HG03439 (cell line): Measurements from ENCODE around the gene PLIN1.

Experiments used
- ATAC-seq: cut with Tn5 transposase; IDR thresholded peaks from one replicate; pipeline ENCODE4 v1.9.1; 2021; ENCODE audit warnings: mild to moderate bottlenecking, moderate library complexity; ENCODE audit not compliant: unreplicated experiment

PLIN1 gene

GRCh38 chr15:89628806-89629715, 50.1 kb downstream of the PLIN1 start:
- ATAC-seq = no peak

- no peak for ATAC-seq
Measured at GRCh38 chr15:89628301-89628700, 50.9 kb downstream of the PLIN1 start.

DNA sequence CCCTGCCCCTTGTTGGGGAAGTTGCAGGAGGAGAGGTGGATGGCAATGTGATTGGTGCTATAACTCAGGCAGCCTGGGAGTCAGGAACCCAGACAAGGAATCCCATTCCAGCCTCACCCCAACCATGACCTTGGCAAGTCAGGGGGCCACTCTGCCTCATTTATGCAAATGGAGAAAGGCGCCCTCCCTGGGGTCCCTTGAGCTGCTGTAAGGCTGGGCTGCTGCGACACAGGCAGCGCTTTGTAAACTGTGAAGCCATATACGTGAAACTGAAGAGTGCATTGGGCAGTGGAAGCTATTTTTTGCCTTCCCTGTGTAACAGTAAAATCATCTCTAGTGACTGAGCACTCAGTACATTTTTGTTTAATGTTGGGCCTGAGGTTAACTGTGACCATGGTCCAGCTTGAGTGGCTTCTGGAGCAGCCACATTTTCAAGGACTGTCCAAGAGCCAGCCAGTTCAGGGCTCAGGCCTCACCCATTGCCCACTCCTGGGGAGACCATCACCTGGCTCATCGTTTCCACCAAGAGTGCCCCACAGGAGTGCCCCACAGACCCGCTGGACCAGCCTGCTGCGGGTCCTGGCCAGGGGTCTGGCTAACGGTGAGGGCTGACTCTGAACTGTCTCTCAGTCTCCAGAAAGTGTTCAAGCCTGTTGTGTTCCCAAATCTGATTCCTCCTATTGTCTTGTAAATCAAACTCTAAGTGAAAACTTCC, 51.8 kb downstream of the PLIN1 start:
- no peak for ATAC-seq

GRCh38 chr15:89625716-89626115, 53.5 kb downstream of the PLIN1 start:
- ATAC-seq = no peak

DNA sequence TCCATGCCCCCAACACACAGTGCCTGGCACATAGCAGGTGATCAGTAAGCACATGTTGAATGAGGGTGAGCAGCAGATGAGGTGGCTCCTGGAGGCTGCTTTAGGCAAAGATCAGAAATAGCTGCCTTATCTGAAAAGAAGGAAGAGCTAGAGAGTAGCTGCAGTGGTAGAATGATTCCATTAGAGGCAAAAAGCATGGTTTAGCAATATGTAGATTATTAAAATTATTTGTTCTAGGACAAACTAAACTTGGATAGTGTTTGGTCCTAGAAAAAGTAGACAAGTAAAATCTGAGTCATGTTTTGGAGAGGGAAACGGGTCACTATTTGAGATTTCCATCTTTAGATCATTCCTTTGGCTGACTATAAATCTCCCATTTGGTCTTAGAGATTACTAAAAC, 56.0 kb downstream of the PLIN1 start:
- no peak for ATAC-seq

DNA sequence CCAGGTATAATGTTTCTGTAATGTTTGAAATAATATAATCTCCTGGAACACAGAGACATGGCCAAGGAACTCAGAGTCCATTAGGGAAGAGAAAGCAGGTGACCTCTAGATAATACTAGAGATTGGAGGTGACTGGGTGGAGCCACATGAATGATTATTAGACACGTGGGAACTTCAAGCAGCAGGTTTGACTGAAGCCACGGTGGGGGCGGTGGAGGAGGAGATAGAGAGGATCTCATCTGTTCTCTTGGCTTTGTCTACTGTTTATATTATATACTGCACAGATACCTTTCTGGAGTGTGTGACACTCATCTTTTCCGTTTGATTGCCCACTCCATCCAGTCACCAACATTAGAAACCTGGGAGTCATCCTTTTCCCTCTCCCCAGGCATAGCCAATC, 57.6 kb downstream of the PLIN1 start:
- ATAC-seq = no peak

DNA sequence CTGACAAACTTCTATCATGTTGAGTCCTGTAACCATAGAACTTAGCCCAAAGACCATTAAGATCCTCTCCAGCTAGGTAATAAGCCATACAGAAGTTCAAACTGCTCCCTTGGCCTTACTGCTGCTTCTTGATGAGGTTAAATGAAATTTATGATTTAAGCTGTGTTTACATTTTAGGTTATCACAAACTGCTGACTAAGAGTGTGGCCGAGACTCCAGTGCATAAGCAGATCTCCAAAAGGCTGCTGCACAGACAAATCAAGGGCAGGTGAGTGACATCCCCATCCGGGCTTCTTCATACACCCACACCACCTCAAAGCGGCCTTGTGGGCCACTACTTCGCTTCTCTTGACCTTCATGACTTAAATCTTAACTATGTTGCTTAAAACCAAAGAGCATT, 62.9 kb downstream of the PLIN1 start:
- ATAC-seq = no peak

DNA sequence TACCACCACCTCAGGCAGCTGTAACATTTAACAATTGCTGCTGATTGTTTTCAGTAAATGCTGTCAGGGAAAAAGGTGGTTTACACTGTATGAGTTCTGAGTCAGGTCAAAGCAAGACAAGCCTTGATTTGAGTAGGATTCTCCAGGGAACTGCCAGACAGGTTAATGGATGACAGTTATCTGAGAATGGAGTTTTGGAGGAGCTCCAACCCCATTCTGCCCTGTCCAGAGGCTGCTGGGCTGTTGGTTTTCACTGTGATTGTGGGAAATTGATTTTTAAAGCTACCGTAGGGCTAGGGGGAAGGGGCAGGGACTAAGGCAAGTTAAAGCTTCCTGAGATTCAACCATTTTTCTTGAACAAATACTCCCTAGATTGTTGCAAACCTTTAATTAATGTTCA, 64.0 kb downstream of the PLIN1 start:
- ATAC-seq = no peak
